ENCODE measurements around the gene FUBP3. TPM values are rescaled to one million over a fixed set of nuclear protein-coding genes. Genes with fewer than 3 reads are reported as not detected.

FUBP3 gene, protein sequence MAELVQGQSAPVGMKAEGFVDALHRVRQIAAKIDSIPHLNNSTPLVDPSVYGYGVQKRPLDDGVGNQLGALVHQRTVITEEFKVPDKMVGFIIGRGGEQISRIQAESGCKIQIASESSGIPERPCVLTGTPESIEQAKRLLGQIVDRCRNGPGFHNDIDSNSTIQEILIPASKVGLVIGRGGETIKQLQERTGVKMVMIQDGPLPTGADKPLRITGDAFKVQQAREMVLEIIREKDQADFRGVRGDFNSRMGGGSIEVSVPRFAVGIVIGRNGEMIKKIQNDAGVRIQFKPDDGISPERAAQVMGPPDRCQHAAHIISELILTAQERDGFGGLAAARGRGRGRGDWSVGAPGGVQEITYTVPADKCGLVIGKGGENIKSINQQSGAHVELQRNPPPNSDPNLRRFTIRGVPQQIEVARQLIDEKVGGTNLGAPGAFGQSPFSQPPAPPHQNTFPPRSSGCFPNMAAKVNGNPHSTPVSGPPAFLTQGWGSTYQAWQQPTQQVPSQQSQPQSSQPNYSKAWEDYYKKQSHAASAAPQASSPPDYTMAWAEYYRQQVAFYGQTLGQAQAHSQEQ
- 10 to 100 TPM in 11 of 12 donors, not detected in 1; 29.2 to 56.1 (median 41.5) TPM for polyA plus RNA-seq (ENCODE audit: insufficient read length in 12 of 12)
- long read RNA-seq, donor 1, partial matches to known transcripts = 0 of 8 reads
- long read RNA-seq, donor 1, other reads (novel, unspliced or antisense) = 0 of 8 reads
- long read RNA-seq, donor 2, partial matches to known transcripts = 0 of 7 reads
- long read RNA-seq, donor 2, other reads (novel, unspliced or antisense) = 0 of 7 reads
- long read RNA-seq, donor 3, partial matches to known transcripts = 0 of 2 reads
- long read RNA-seq, donor 3, other reads (novel, unspliced or antisense) = 0 of 2 reads
- long read RNA-seq, donor 4, partial matches to known transcripts = 0 of 4 reads
- long read RNA-seq, donor 4, other reads (novel, unspliced or antisense) = 0 of 4 reads
- long read RNA-seq, donor 5 = 0 reads
- long read RNA-seq, donor 6, partial matches to known transcripts = 0 of 1 reads
- long read RNA-seq, donor 6, other reads (novel, unspliced or antisense) = 0 of 1 reads
- long read RNA-seq, donor 7, partial matches to known transcripts = 0 of 3 reads
- long read RNA-seq, donor 7, other reads (novel, unspliced or antisense) = 0 of 3 reads
- long read RNA-seq, donor 8, transcript FUBP3-204 (3 exons, 284 nt) = major isoform, 5 of 9 reads
- long read RNA-seq, donor 8, partial matches to known transcripts = 0 of 9 reads
- long read RNA-seq, donor 8, other reads (novel, unspliced or antisense) = 0 of 9 reads
- long read RNA-seq, donor 9, transcript FUBP3-201 (19 exons, 3,124 nt) = major isoform, 5 of 6 reads
- long read RNA-seq, donor 9, partial matches to known transcripts = 0 of 6 reads
- long read RNA-seq, donor 9, other reads (novel, unspliced or antisense) = 0 of 6 reads
- long read RNA-seq, donor 10, partial matches to known transcripts = 0 of 3 reads
- long read RNA-seq, donor 10, other reads (novel, unspliced or antisense) = 0 of 3 reads
- long read RNA-seq, donor 11, partial matches to known transcripts = 0 of 2 reads
- long read RNA-seq, donor 11, other reads (novel, unspliced or antisense) = 0 of 2 reads

DNA sequence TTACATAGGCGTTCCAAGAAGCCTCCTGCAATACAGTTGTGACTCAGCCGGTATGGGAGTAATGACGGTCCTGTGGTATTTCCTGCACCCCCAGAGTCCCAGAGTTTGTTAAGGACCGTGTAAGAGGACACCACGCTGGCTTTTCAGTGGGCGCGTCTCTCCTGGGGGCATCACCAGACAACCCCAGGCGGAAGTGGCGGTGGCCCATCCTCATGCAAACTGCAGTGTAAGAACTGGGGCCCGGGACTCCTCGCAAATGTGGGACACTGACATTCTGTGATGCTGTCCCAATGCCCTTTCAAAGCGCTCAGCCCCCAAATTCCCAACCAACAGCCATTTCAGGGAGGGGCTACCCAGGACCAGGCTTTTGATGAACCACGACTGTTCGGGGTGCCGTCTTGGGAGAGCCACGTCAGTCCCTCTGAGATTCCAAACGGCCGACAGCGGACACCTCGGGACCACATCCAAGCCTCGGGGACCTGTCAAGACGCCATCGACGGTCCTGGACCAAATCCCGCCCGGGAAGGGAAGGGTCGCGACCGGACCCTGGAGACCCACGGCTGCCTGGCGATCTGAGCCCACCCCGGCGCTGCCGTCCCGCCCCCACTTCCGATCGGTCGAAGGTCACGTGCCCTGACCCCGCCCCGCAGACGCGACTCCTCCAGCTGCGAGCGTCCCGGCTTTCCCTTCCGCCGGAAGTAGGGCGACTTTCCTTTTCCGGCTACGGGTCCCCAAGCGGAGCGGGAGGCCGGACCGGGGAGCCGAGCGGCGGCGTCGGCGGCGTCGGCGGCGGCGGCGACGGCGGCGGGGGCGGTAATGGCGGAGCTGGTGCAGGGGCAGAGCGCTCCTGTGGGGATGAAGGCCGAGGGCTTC, at the start of gene FUBP3:
TSS of gene FUBP3 (plus strand) at position 713 of the 873 bp plus-strand sequence. CDS start at position 817, 104 bp downstream.
- peak; percentile 95 for DNase-seq

DNA sequence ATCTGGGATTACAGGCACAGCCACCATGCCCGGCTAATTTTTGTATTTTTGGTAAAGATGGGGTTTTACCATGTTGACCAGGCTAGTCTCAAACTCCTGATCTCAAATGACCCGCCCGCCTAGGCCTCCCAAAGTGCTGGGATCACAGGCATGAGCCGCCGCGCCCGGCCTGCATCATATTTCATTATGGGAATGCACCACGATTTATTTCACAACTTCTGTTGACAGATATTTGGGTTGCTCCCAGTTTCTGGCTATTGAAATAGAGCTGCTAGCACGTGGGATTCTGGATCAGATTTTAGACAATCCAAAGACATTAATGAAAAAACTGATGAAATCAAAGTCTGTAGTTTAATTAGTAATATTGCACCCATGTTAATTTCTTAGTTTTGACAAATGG, 48.4 kb upstream of the FUBP3 start:
- no peak for DNase-seq

DNA sequence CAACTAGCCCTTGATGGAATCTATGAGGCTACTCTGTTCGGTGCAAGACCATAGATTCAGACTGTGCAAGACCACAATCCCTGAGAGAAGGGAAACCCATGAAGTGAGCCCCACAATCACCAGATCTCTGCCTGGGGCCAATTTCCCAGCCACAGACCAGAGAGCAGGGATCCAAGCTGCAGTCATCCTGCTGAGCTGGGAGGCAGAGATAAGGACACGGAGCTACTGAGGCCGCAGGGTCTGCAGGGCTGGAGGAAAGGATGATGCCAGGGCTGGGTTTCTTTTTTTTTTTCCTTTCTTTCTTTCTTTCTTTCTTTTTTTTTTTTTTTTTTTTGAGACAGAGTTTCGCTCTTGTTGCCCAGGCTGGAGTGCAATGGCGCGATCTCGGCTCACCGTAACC, 47.7 kb upstream of the FUBP3 start:
- DNase-seq = no peak

DNA sequence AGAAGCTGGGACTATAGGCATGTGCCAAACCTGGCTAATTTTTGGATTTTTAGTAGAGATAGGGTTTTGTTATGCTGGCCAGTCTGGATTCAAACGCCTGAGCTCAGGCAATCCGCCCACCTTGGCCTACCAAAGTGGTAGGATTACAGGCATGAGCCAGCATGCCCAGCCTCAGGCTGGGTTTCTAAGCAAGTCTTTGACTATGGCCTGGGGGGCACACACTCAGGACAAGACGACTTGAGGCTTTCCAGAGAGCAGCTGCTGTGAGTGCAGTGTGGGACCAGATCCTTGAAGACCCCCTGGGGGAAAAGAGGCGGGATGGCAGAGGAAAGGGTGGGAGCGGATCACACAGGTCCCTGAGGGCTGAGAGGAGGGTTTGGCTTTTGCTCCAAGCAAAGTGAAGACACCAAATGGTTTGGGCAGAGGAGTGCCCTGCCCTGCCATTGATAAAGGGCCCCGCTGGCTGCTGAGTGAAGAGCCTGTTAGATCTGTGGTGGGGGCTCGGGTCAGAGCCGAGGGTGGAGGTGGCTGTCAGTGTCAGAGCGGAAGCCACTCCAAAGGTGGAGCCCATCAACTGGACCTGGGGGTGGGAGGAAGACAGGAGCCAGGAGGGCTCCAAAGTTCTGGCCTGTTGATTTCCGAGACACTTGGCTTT, 46.8 kb upstream of the FUBP3 start:
- no peak for DNase-seq

DNA sequence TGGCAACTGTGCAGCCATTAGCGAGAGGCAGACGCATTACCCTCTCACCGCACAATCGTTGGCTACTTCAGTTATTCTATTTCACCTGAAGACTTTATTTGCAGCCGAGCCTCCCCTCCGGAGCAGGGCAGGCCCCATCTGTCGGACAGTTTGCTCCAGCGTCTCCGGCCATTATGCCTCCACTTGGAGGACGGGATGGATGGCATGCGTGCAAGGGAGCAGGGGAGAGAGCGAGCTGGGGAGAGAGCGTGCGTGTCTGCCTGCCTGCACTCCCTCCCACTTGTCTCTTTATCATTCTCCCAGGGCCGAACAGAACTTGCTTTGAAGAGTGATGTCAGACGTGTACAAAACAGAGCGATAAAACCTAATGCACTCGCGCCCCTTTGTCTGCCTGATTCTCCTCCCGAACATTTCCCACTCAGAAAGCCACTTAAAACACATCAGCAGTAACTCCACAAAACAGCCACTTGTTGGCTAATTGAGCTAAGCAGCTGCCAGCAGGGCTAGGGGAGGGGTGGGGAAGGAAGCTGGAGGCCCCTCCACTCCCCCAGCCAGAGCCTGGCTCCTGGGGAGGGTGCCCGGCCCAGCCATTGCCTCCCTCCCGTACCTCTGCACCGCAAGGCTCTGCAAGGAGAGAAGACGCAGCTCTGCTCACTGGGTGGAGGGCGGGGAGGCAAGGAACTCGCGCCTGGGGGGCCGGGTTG, 43.4 kb upstream of the FUBP3 start:
- no peak for DNase-seq

DNA sequence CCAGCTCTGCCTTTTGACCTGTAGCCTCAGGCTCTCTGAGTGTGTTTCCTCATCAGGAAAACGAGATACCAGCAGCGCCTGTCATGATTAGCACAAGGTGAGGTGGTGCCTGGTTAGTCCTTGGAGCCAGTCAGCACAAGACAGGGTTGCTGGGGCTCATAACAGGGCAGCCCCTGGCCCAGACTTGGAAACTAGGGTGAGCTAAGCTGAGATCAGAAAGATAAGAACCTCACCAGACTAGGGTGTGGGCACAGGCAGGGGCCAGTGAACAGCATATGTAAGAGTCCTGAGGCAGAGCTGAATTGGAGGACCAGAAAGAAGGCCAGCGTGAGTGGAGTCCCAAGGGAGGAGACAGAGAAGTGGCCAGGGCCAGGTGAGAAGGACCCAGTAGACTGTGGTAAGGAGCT, 42.7 kb upstream of the FUBP3 start:
- DNase-seq = no peak

DNA sequence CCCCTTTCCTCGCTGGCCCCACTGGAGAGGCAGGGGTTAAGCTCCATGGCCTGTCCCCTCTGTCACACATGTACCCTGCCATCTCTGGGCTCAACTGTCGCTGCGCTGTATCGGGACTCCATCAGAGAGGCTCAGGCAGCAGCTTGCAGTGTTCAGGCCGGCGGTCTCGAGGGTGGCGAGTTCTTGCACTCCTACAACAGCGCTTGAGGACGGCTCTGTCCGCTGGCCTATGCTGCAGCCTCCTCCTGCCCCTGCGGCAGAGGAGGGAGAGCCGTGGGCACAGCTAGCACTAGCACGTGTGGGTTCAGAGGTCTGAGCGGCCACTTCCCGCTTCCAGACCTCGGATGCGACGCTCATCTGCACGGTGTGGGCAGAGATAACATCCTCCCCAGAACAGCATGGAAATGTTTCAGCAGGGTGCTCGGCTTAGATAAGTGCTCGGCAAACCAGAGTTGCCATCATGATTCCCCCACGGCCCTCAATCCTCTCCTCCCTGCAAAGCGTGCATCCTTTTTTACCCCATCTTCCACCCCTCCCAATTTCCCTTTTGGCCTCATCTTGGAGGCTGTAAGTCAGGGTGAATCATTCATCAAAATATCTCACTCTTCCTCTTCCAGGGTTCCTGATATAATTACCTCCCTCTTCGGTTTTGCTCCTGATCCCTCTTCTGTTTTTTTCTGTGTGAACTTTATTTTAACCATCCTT, 41.9 kb upstream of the FUBP3 start:
- DNase-seq = no peak

DNA sequence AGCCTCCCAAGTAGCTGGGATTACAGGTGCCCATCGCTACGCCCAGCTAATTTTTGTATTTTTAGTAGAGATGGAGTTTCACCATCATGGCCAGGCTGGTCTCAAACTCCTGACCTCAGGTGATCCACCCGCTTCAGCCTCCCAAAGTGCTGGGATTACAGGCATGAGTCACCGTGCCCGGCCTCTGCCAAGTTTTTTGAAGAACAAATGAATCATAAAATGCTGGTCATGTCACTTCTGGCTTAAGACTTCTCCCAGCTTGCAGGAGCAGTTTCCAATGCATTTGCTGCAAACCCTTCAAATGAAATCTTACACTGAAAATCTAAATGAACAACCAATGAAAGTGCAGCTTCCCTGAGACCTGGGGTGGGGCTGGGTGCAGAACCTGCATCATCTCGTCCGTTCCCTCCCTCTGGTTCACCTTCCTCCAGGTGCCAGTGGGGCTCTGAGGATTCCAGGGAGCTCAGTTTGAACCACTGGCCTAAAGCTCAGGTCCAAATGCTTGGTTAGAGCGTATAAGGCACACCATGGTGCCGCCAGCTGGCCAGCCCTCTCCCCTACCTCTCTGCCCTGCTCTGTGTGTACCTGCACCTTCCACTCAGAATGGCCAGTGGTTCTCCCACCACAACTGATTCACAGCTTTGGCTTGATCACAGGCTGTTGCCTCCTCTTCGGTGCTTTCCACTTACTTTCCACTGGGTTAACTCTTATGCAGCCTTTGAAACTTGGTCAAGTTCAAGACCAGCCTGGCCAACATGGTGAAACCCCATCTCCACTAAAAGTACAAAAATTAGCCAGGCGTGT, 39.8 kb upstream of the FUBP3 start:
- DNase-seq = no peak

DNA sequence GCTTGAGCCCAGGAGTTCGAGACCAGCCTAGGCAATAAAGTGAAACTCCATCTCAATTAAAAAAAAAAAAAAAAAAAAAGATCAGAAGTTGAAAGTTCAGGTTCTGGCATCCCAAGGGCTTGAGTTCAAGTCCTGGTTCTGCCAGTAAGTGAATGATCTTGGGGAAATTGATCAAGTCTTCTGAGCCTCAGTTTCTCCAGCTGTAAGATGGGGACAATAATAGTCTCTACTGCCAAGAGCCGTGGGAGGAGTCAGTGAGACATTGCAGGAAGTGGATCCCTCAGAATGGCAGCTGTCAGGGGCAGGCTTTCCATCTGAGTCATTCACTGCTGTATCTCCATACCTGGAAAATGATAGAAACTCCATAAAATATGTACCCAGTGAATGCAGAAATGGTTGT, 37.8 kb upstream of the FUBP3 start:
- no peak for DNase-seq

DNA sequence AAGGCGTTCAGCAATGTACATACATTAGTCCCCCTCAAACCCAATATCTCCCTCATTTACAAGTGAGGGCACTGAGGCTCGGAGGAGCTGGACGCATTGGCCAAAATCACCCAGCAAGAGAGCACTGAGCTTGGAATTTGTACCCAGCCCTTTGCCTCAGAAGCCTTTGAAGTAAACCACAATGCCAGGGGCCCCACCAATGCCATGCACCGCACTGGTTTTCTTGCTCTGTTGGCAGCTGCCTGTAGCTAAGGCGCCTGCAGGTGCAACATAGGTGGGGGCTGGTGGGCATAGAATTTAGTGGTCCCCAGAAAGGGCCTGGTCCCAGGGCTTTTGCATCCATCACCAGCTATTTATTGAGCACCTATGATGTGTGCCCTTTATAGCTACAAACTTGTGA, 37.3 kb upstream of the FUBP3 start:
- no peak for DNase-seq

DNA sequence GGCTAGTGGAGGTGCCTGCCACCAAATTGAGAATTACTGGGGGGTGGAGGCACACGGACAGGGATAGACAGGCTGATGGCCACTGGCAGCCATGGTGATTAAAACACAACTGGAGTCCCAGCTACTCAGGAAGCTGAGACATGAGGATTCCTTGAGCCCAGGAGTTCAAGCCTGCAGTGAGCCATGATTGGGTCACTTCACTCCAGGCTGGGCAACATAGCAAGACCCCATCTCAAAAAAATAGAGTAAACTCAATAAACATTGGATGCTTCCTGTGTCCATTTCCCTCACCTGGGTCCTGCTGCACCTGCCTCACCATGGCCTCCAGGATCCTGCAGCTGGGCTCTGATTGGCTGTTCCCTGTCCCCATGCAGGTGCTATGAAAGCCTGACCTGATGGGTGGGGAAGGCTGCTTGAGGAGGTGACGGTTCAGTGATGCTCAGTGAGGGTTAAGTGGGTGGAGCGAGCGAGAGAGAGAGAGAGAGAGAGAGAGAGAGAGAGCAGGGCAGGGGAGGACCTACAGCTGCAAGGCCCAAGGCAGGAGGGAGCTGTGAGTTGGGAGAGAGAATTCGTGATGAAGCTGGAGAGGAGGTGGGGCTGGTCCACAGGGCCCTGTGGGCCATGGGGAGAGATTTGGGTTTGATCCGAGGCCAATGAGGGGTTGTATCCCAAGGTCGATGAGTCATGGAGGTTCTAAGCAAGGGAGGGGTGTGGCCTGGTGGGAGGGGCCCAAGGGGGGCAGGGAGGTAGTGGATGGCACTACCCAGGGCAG, 36.7 kb upstream of the FUBP3 start:
- DNase-seq = no peak

DNA sequence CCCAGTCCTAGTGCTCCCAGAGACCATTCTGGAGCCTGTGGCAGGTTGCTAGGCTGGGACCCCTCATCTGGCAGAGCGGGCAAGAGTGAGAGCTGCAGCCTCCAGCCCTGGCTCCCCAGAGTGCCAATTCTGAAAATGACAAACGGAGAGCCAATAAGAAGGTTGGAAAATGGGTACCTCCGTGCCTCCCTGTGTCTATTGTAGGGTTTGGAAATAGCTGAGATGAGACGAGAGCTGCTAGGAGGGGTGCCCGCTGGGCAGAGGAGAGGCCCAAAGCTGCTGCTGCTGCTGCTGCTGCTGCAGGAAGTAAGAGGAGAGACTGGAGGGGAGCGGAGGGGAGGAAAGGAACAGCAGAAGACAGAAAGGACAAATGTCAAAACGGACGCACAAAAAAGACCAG, 36.0 kb upstream of the FUBP3 start:
- DNase-seq = no peak

DNA sequence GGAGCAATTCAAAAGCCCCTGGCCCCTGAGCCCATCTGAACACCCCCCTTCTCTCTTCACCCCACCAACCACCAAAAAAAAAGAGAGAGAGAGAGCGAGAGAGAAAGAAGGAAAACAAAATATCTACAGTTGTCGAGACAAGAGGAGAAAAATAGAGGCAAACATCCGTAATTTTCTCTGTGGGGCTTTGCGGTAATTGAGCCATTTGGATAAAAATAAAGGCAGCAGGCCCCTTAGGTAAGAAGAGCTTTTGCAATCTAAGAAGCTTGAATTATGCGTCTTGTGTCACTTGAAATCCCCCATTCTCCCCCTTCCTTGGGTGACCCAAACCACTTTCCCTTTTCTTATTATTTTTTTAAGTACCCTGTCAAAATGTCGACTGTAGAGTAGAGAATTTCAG, 35.5 kb upstream of the FUBP3 start:
- no peak for DNase-seq

DNA sequence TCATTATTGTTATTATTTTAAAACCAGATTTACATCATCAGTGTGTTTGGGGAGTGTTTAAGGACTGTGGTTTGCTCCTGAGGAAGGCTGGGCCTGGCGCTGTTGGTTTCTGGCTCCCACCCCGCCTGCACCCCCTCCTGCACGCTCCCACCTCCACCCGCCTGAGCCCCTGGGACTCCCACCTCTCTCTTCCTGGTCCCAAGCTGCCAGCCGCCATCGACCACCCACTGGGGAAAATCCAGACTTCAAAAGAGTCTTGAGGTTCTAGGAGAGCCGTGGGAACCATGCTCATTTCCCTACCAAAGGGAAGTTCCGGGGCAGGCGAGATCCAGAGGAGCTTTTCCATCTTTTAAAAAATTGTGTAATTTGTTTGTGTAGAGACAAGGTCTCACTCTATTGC, 35.0 kb upstream of the FUBP3 start:
- no peak for DNase-seq

DNA sequence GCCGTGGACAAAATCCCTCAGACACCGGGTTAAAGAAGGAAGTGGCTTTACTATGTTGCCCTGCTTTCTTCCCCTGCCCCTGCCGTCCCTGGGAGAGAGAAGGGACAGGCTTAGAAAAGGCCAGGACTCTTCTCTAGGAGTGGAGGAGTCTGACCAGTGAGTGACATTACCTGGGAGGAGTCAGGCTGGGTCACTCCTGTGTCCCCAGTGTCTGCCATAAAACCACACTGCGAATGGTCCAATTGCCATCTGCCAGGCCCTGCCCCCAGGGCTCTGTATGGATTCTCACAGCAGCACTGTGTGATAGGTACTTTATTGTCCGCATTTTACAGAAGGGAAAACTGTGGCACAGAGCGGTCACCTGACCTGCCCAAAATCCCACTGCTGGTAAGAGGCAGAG, 31.3 kb upstream of the FUBP3 start:
- no peak for DNase-seq

DNA sequence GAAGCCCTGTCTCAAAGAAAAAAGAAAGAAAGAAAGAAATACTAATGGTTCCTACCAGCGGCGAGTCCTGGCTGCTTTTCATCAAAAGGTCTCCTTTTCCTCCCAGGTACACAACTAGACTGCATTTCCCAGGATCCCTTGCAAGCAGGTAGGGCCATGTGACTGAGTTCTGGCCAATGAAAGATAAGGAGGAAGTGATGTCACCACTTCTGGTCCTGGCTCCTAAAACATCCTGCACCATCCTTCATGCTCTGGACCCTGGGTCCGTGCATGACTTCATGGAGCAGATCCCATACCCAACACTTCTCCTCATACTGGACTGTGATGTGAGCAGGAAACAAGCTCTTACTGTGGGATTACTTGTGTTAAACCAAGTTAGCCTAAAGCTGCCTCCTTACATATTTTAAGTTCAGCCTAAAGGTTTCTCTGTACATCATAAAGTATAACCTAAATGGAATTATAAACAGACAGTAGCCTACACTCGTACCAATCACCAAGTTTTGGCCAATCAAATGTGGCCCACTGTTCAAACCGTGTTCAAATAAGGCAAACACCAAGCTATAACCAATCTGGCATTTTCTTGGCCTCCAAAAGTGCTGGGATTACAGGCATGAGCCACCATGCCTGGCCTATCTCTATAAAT, 30.2 kb upstream of the FUBP3 start:
- DNase-seq = no peak
